Dermis microvascular lymphatic vessel endothelial cell (primary cell): Measurements from ENCODE around the gene CCDC50. TPM values are rescaled to one million over a fixed set of nuclear protein-coding genes. Genes with fewer than 3 reads are reported as not detected.

Source experiments
- DNase-seq, 2 donors: peaks; one replicate each; pipeline versions ENCODE4 v3.0.0 to v3.0.0-alpha.2; 2010; ENCODE audit warnings: low read depth in 2 of 2
- total RNA-seq: library from RNA; depleted of rRNA; stranded (reverse); fragments of >200 nt; gene quantifications from 2 replicates; pipeline ENCODE4 v1.2.1, GENCODE V29; 2014

Gene CCDC50
- total RNA-seq, 1 donor from 2014 or later: 97.0 TPM

GRCh38 chr3:191376516-191377141 lies 47.4 kb downstream of the CCDC50 start:
- peak; percentile 91 to 92 for DNase-seq

DNA sequence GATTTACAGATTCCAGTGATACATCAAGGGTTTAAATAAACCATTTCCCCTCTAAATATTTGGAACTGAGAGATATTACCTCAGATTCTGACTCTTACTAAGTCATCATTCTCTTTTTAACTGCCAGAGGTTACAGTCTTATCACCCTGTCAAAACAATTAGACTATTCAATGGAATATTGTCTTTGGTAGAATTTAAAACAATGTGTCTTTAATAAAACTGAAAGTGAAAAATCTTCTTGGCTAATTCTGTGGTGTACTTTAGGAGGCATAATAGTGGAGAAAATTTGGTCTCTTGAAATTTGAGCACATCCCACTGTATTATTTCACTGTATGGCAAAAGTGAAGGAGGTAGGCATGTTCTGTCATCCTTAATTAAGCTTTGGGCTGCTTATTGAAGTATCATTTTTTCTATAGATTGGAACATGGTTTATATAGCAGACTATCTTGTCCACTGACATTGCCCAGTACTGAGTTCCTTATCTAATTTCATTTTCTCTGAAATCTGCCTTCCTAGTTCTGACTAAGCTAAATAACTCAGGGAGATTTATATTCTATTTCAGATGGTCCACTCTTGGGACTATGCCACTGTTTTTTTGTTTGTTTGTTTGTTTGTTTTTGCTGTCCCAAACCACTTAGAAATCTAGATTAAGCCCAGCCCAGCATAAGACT lies 49.1 kb downstream of the CCDC50 start:
- no peak for DNase-seq

DNA sequence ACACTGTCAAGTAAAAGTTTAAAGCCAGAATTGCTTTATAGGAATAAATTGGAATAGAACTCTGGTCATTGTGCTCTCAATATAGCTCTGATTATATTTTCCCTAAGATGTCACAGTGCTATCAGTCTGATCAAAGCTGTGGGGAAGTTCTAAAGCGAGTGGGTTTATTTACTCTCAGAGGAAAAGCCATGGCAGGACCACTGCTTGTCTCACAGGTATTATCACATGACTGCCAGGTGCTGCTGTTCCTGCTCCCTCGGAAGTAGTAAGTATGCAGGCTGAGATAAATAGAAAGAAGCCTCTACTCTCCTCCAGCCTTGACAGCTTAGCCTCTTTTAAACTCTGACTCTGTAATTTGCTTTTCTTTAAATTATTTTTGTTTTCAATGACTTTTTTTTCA lies 50.3 kb downstream of the CCDC50 start:
- DNase-seq: no peak

- DNase-seq: no peak
Measured at GRCh38 chr3:191380001-191380400, 50.8 kb downstream of the CCDC50 start.

GRCh38 chr3:191381303-191381702 lies 52.1 kb downstream of the CCDC50 start:
- DNase-seq: no peak

- DNase-seq: no peak
Measured at GRCh38 chr3:191382661-191383060, 53.5 kb downstream of the CCDC50 start.

- no peak for DNase-seq
Measured at GRCh38 chr3:191383124-191383523, 53.9 kb downstream of the CCDC50 start.

- no peak for DNase-seq
Measured at GRCh38 chr3:191385101-191385500, 55.9 kb downstream of the CCDC50 start.

DNA sequence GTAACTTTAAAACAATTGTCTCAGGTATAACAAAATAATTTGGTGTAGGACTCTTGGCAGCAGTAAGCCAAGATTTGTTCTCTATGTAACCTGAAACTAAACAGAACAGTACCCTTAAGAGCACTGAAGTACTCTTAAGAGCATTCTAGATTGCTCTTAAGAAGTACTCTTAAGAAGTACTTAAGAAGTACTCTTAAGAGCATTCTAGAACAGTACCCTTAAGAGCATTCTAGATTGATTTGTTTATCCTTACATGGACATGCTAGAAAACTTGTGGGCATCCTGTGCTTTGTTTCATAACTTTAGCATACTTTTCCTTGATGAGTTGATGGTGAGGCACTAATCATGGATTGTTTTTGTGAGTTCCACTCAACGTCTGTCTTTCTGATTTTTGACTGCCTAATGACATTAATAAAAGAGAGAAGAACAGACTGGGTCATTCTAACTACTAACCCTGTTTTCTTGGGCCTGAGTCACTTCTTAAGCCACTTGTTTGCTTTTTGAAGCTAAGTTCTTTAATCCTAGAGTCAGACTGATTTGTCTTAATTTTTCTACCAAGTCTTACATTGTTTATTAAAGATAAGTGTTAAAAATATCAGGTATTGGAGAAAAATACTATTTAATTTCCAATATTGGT lies 58.4 kb downstream of the CCDC50 start:
- DNase-seq: no peak

DNA sequence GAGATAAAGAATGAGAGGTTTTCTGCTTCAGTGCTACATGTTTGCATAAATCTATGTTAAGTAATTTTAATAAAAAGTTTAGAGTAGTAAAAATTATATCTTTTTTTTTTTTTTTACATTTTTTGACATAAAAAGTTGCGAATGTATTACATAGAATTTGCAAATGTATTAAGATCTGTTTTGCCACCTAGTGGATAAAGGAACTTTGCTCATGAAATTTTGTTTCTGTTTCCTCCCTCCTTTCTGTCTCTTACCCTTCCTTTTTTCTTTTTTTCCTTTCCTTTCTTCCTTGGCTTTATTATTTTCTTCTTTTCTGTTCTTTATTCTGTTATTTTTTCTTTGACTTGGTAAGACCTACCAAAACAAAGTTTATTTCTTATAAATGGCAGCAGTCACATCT lies 59.6 kb downstream of the CCDC50 start:
- DNase-seq: peak in 1 of 2 donors; percentile 30

DNA sequence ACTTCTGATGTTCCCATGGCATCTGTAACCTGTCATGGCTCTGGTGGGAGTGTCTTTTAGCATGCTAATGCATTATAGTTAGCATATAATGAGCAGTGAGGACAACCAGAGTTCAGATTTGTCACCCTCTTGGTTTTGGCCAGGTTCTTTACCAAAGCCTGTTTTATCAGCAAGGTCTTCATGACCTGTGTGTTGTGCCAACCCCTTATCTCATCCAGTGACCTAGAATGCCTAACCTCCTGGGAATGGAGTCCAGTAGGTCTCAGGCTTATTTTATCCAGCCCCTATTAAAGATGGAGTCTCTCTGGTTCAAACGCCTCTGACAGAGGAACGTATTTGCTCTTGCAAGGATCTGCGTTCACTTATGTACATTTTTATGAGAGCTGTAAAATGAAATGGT lies 61.4 kb downstream of the CCDC50 start:
- DNase-seq: no peak

DNA sequence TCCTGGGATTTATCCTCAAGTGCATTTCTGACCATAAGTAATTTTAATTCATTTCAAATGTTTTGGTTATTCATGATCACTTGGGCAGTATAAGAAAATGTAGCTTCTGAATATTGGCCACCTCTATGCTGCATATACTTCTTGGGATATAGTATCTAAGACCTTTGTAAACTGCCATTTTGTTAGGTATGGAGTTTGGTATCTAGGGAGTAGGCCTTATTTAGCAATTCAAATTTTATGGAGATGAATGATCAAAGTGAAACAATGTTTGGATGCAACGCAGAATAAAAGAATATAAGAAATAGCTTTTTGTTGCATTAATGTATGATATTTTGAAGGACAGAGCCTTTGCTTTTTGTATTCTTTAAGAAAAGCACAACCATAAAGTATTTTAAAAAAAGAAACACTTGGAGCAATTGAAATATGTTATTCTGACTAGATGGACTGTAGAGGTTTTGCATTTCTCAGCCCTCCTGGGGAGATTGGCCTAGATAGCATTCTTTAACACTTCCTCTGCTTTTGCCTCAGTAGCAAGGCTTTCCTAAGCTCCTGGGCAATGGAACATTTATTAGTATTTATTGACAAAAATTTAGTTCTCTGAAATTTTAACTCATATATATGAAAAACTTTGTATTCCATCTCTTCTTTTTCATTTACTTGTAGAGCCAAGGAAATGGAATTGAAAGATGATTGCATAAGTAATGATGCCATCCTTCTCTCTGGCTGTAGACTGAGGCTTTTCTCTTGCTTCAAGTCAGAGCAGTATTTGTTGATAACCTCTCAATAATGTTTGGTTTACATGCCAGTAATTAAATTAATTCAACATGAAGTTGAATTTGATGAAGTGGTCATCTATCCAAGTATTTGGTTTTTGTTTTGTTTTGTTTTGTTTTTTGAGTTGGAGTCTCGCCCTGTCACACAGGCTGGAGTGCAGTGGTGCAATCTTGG lies 62.9 kb downstream of the CCDC50 start:
- DNase-seq: no peak

DNA sequence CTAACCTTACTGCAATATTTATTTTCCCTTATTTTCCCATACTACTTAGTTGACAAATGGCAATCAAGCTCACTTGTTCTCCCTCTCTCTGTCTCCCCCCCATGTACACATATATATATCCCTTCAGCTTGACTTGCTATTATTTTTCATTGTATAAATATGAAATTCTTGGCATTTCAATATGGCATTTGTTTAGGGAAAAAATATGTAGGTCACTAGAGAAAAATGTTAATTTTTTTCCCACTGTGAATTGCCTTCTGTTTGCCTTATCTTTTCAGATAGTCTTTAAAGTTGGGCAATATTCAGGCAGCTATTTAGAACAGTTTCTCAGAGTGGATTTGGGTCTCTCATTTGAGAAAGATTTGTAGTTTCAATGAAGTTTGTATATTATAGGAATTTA lies 64.0 kb downstream of the CCDC50 start:
- no peak for DNase-seq

- DNase-seq: no peak
Measured at GRCh38 chr3:191397771-191398170, 68.6 kb downstream of the CCDC50 start.

DNA sequence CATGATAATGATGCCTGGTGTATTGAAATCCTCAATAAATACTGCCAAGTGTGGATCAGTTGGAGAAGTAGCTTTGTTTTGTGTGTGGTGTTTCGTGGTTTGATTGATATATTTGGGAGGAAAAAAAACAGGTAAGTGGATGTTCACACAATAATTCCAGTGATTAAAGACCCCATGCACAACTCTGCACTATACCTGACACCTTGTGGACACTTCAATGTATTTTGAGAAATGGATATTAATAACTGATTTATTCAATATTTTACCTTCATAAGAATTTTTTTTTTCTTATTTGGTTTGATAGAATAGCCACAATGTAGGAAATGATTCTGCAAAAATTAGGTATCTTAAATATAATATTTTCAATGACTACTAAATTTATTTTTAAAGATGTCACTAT lies 69.4 kb downstream of the CCDC50 start:
- DNase-seq: no peak

DNA sequence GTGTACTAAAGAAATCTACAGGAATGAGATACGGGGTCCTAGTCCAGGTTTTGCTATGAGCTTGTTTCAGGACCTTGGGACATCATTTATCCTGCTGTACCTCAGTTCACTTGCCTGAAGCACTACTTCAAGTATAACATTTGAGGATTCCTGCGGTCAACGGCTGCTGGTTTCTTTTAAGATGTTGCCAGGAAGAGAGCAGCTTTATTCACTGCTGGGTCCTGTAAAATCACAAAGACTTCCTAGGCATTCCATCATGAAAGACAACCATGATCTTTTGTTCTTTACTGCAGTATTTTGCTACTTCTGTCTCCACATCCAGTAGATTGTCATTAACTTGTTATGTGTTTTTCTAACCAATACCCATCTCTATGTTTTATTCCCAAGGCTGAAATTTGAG lies 70.7 kb downstream of the CCDC50 start:
- no peak for DNase-seq

DNA sequence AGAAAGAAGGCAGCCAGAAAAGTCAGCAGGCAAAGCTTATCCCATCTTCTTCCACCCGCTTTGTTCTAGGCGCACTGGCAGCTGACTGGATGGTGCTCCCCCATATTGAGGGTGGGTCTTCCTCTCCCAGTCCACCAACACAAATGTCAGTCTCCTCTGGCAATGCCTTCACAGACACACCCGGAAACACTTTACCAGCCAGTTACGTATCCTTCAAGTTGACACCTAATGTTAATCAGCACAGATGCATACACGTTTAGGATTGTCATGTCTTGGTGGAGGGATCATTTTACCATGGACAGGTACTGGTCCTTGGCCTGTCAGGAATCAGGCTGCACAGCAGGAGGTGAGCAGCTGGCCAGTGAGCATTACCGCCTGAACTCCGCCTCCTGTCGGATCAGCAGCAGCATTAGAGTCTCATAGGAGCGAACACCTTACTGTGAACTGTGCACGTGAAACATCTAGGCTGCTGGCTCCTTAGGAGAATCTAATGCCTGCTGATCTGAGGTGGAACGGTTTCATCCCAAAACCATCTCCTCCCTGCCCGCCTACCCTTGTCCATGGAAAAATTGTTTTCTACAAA lies 72.7 kb downstream of the CCDC50 start:
- DNase-seq: no peak

GRCh38 chr3:191409791-191410359 lies 80.7 kb downstream of the CCDC50 start:
- no peak for DNase-seq

DNA sequence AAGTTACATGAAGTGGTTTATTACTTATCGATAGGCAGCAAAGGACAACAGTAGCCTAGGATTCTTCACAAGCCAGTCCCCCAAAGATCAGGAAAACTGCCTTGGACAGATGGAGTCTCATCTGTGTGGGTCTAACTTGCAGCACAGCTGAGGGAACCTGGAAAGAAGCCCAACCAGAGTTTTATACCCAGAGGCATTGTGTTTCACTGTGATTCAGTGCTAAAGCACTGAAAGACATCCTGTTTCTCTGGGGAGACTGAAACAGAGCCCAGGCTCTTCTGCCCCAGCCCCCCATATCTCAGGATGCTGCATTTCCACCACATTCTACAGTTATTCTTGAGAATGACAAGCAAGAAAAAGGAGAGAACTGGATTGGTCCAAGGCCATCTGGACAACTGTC lies 83.6 kb downstream of the CCDC50 start:
- peak in 1 of 2 donors; percentile 93 for DNase-seq

DNA sequence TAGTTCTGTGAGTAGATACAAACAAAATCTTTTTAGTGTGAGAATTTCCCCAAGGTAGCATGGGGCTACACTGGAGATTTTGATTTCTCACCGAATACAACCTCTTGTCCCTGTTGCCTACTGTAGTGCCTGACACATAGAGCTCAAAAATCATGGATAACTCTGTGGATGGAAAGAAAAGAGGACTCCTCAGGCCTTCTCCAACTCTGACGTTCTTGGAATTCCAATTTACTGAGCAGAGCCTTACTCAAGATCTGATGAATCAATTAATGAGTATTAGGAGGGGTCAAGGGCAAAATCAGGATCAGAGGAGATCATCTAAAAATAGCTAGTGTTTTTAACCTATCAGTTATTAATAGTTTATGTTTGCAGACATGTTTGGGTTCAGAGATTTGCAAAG lies 85.1 kb downstream of the CCDC50 start:
- DNase-seq: no peak

- no peak for DNase-seq
Measured at GRCh38 chr3:191414732-191415131, 85.5 kb downstream of the CCDC50 start.
